Pancreas (tissue), 10 donors: ENCODE measurements around the gene UQCRHL. TPM values are rescaled to one million over a fixed set of nuclear protein-coding genes. Genes with fewer than 3 reads are reported as not detected.
A peak's percentile ranks its signal among the peaks of the same experiment; 100 is the strongest.

Experiments
- ATAC-seq, 4 donors: fragments of 200-7000 bp; cut with Tn5 transposase; one replicate each; pipeline versions ENCODE4 v1.8.0 to v1.9.1; 2020; ENCODE audit warnings: mild to moderate bottlenecking in 4 of 4, moderate library complexity in 4 of 4
- DNase-seq, 6 donors: peaks; one replicate each; pipeline ENCODE4 v3.0.0-alpha.2; 2020
- FAIRE-seq: peaks from 2 replicates; lab custom pipeline; 2012; peaks lifted over from hg19 to GRCh38; lab: Jason Lieb, UNC
- H3K27ac ChIP-seq, 4 donors: fragments of 200-600 bp; sonication (generic); 1 replicate in 3 of 4; 2 replicates in 1 of 4; pipeline versions ENCODE4 v1.5.0 to v1.8.0; 2020
- H3K27me3 ChIP-seq, 4 donors: fragments of 200-600 bp; one replicate each; pipeline ENCODE4 v1.8.0; 2021
- H3K36me3 ChIP-seq, 3 donors: fragments of 200-600 bp; sonication (generic) in 1 of 3; one replicate each; pipeline versions ENCODE4 v1.5.0 to v1.8.0; 2020 to 2021
- H3K4me1 ChIP-seq, 3 donors: fragments of 200-600 bp; one replicate each; pipeline ENCODE4 v1.8.0; 2021
- H3K4me3 ChIP-seq, 4 donors: fragments of 200-600 bp; sonication (generic) in 2 of 4; one replicate each; pipeline versions ENCODE4 v1.5.0 to v1.8.0; 2020 to 2021
- H3K9me3 ChIP-seq, 4 donors: fragments of 200-600 bp; one replicate each; pipeline ENCODE4 v1.8.0; 2021
- WGBS, 2 donors: extraction: QIAGEN DNeasy Blood & Tissue Kit; methylation state at CpG; one replicate each; pipeline ENCODE4 v1.1.7; 2013; 5-methylcytosine and 5-hydroxymethylcytosine counted together
- intact Hi-C, 3 donors: fragments of 100-400 bp; cut with DNase I; formaldehyde crosslinking; loops; one replicate each; pipeline versions ENCODE4 v1.11.1 to v1.14.2; 2022
- polyA plus RNA-seq, 2 donors: library from polyadenylated mRNA; stranded (reverse); fragments of 200-250 nt; gene quantifications; one replicate each; pipeline ENCODE4 v1.2.3, GENCODE V29; 2013
- total RNA-seq, 6 donors: library from RNA; stranded (reverse); fragmentation: NEBNext Ultra II Directional in 4 of 6; extraction: Animal tissue kit (Norgen Biotek cat#: 25700) in 4 of 6; gene quantifications; one replicate each; pipeline versions ENCODE4 v1.2.1 to v1.2.4, GENCODE V29; 2021 to 2023
- TF ChIP-seq, protein P1 (sequence below), 4 donors: fragments of 200-600 bp; sonication (generic) in 3 of 4; IDR thresholded peaks; one replicate each; pipeline versions ENCODE4 v1.5.0 to v1.8.0; 2021; ENCODE audit warnings: antibody characterized with exemption in 4 of 4
- donor health status: healthy with polysubstance abuse.
- donor health status: DM: no; HTN: no; CAD: no; lungs with moderate emphysema.
- donor health status: DM: no; HTN: no; CAD: no.
- donor health status: control.
- donor health status: control.
- donor health status: Bipolar disorder and iron deficiency.
- donor health status: DM: yes; HTN: yes; CAD: no.
- donor health status: DM: no; HTN: no; CAD: no.
- donor health status: DM: no; HTN: no; CAD: no.
- donor health status: DM: yes; HTN: yes; CAD: no.

The UQCRHL gene
- total and polyA plus RNA-seq, 8 donors = 0.35 to 1.5 (median 0.67) TPM

DNA sequence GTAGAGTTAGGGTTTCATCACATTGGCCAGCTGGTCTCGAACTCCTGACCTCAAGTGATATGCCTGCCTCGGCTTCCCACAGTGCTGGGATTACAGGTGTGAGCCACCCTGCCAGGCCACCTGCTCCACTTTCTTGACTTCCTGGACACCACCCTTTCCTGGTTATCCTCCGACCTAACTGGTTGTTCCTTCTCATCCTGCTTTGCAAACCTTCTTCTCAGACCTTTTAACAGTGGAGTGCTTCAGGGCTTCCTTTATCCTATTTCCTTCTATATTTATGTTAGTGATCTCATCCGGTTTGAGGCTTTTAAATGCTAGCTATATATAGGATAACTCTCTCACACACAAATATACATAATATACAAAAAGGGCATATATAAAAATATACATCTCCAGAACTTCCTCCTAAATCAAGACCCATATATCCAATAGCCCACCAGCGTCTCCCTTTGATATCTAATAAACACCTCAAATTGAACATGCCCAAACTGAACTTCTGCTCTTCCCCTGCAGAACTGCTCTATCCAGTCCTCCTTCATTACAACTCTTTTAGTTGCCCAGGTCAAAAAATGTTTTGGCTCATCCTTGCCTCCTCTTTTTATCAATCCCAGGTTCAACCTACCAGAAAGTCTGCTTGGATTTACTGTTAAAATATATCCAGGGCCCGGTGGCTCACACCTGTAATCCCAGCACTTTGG is 19.5 kb upstream of the UQCRHL start:
- H3K27ac ChIP-seq = no peak overlapping the region
- H3K27me3 ChIP-seq = no peaks in the 10 kb centered on the region
- no peak for FAIRE-seq
- no peak for DNase-seq
- no peaks in the 10 kb centered on the region for H3K36me3 ChIP-seq
- TF ChIP-seq, protein P1, sequence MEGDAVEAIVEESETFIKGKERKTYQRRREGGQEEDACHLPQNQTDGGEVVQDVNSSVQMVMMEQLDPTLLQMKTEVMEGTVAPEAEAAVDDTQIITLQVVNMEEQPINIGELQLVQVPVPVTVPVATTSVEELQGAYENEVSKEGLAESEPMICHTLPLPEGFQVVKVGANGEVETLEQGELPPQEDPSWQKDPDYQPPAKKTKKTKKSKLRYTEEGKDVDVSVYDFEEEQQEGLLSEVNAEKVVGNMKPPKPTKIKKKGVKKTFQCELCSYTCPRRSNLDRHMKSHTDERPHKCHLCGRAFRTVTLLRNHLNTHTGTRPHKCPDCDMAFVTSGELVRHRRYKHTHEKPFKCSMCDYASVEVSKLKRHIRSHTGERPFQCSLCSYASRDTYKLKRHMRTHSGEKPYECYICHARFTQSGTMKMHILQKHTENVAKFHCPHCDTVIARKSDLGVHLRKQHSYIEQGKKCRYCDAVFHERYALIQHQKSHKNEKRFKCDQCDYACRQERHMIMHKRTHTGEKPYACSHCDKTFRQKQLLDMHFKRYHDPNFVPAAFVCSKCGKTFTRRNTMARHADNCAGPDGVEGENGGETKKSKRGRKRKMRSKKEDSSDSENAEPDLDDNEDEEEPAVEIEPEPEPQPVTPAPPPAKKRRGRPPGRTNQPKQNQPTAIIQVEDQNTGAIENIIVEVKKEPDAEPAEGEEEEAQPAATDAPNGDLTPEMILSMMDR (IDR thresholded peaks at IDR 0.05) = no peak
- no peaks in the 10 kb centered on the region for H3K4me1 ChIP-seq
- ATAC-seq = no peak
- 84% methylated on average over 6 of the region's 6 CpGs for WGBS, 2 donors
- no peak overlapping the region for H3K4me3 ChIP-seq
- H3K9me3 ChIP-seq = no peaks in the 10 kb centered on the region
- intact Hi-C loops = no loop called here

DNA sequence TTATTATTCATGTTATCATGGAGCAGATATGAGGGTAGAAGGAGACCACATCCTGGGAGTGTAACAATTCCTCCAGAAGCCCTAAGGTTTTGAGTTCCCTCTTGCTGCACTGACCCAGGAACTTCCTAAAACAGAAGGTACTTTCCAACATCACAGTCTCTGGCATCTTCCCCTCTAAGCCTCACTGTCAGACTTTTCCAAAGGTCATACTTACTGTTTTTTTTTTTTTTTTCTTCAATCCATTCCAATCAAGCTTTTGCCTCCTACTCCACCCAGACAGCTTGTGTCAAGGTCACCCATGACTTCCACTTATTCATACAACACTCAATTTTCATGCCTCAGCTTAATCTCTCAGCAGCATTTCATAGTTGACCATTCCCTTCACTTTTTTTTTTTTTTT is 18.4 kb upstream of the UQCRHL start:
- Histone ChIP-seq H3K4me1 (no peaks in the 10 kb centered on the region), H3K27ac (no peak overlapping the region), H3K9me3 (no peaks in the 10 kb centered on the region), H3K4me3 (no peak overlapping the region), H3K36me3 (no peaks in the 10 kb centered on the region), H3K27me3 (no peaks in the 10 kb centered on the region)
- FAIRE-seq (no peak), ATAC-seq (peak in 3 of 4 donors; percentile 39 to 69 (median 64)), DNase-seq (no peak)
- intact Hi-C loops = no loop called here
- TF ChIP-seq, protein P1 (IDR thresholded peaks at IDR 0.05) = no peak

DNA sequence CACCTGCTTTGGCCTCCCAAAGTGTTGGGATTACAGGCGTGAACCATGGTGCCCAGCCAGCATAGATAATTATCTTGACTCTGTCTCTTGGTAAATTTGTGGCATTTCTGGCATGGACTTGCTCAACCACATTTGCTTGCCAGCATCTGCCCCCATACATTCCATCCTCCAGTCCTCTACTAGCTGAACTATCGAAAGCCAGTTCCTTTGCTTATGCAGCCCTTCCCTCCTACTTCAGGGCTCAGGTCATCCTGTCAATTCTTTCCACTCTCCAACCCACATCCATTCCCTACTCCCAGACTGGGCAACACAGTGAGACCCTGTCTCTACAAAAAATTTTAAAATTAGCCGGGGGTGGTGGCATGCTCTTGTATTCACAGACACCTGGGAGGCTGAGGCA is 13.0 kb upstream of the UQCRHL start:
- 91 to 93% methylated on average over 3 of the region's 3 CpGs for WGBS, 2 donors
- Histone ChIP-seq H3K36me3 (no peaks in the 10 kb centered on the region), H3K4me3 (no peak overlapping the region), H3K4me1 (no peaks in the 10 kb centered on the region), H3K27me3 (no peaks in the 10 kb centered on the region), H3K27ac (no peak overlapping the region), H3K9me3 (no peaks in the 10 kb centered on the region)
- TF ChIP-seq, protein P1 (IDR thresholded peaks at IDR 0.05) = no peak
- intact Hi-C loops = no loop called here
- no peak for FAIRE-seq
- no peak for DNase-seq
- no peak for ATAC-seq

DNA sequence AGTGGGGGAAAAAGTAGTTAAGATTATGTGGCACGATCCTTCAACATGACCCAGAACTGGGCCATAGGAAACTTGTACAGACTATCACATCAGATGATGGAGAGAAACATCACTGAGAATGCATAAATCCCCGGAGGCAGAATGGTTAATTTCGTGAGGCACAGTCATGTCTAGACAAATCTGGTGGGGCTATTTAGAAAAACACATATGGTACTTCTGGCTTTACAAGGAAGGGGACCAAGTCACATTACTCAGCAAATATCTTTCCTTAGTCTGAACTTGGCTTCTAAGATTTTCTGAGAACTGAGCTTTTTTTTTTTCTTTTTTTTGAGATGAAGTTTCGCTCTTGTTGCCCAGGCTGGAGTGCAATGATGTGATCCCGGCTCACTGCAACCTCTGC is 9.2 kb upstream of the UQCRHL start:
- Histone ChIP-seq H3K4me1 (no peaks in the 10 kb centered on the region), H3K9me3 (no peaks in the 10 kb centered on the region), H3K27me3 (no peaks in the 10 kb centered on the region), H3K27ac (no peak overlapping the region), H3K36me3 (no peaks in the 10 kb centered on the region), H3K4me3 (no peak overlapping the region)
- ATAC-seq (no peak), FAIRE-seq (no peak), DNase-seq (no peak)
- 78 to 89% methylated on average over 5 of the region's 5 CpGs for WGBS, 2 donors
- intact Hi-C loops = no loop called here
- TF ChIP-seq, protein P1 (IDR thresholded peaks at IDR 0.05) = no peak

DNA sequence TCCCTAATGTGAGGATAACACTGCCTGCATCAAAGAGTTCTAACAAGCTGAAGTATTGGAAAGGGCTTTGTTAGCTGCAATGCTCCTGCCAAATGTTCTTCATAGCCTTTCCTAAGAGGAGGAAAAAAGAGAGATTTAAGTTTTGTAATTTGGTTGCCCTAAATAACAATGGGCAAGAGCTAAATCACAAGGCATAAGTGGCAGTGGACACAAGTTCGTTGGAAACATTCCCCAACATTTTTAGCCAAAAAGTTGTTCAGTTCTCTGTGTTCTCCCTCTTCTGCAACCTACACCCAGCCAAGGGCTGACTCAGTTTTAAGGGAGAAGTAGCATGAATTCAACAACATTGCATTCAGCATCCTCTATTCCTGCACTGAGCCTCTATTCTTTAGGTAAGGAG is 2.6 kb upstream of the UQCRHL start:
- no peak for FAIRE-seq
- WGBS, 2 donors = 47 to 51% methylated on average over 1 of the region's 1 CpG

More for the DNA sequence above, 2.6 kb upstream of the UQCRHL start:
- Histone ChIP-seq H3K4me3 (no peak overlapping the region), H3K4me1 (no peaks in the 10 kb centered on the region), H3K9me3 (no peaks in the 10 kb centered on the region), H3K27ac (no peak overlapping the region), H3K36me3 (no peaks in the 10 kb centered on the region), H3K27me3 (no peaks in the 10 kb centered on the region)
- ATAC-seq (no peak), DNase-seq (no peak)
- intact Hi-C loops = no loop called here
- TF ChIP-seq, protein P1 (IDR thresholded peaks at IDR 0.05) = no peak
